DMS53 treated with DMSO at 0.1 percent for 48 hours (cell line): Measurements from ENCODE around the gene GPR31.

Source experiments
- DNase-seq: peaks from one replicate; lab custom pipeline; 2025; ENCODE audit not compliant: unreplicated experiment; lab: John Stamatoyannopoulos, UW

Gene GPR31

GRCh38 chr6:167140589-167141474 lies 16.9 kb downstream of the GPR31 start:
- DNase-seq: peak; percentile 73

GRCh38 chr6:167139761-167140160 lies 18.0 kb downstream of the GPR31 start:
- no peak for DNase-seq

DNA sequence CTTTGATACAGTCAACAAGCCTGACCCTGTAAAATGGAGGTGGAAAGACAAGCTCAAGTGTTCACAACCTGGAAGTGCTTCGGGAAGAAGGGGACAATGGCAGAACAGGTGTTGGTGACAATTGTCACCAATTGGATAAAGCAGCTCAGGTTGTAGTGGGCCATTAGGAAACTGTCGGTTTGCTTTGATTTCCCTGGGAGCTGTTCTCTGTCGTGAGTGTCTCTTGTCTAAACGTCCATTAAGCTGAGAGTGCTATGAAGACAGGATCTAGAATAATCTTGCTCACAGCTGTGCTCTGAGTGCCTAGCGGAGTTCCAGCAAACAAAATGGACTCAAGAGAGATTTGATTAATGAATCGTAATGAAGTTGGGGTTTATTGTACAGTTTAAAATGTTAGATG lies 19.9 kb downstream of the GPR31 start:
- DNase-seq: no peak

DNA sequence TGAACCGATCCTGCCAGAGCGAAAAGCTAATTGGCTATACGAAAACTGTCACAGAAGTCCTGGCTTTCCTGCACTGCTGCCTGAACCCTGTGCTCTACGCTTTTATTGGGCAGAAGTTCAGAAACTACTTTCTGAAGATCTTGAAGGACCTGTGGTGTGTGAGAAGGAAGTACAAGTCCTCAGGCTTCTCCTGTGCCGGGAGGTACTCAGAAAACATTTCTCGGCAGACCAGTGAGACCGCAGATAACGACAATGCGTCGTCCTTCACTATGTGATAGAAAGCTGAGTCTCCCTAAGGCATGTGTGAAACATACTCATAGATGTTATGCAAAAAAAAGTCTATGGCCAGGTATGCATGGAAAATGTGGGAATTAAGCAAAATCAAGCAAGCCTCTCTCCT lies 20.7 kb downstream of the GPR31 start:
- DNase-seq: no peak

DNA sequence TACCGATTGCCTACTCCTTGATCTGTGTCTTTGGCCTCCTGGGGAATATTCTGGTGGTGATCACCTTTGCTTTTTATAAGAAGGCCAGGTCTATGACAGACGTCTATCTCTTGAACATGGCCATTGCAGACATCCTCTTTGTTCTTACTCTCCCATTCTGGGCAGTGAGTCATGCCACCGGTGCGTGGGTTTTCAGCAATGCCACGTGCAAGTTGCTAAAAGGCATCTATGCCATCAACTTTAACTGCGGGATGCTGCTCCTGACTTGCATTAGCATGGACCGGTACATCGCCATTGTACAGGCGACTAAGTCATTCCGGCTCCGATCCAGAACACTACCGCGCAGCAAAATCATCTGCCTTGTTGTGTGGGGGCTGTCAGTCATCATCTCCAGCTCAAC lies 21.4 kb downstream of the GPR31 start:
- no peak for DNase-seq

GRCh38 chr6:167134448-167135328 lies 23.1 kb downstream of the GPR31 start:
- DNase-seq: no peak

GRCh38 chr6:167130712-167131684 lies 26.8 kb downstream of the GPR31 start:
- DNase-seq: peak; percentile 82

DNA sequence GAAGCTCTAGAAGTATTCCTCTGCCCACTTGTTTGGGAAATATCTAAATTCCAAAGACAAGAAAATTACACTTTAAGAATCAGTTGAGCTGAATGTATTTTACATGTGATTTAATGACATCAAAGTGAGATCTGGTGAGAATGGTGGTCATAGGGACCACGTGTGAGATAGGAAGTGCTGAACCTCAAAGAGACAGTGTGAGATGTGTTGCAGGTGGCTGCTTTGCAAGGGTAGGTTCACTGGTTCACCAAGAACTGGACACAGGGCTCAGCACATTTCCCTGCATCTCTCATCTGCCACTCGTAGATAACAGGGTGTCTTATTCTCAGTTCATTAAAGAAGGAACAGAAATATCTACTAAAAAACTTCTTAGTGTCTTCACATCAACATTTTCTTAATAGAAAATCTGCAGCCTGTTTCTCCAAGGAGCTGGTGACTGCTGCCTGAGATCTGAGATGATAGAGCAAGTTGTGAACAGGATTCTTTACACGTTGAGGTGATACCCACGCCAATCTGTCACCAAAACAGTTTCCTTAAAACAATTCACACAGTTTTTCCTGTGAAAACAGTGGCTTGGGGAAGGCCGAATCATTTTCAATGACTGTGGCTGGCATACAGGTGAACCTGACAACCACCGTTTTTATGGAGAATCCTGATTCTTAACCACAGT lies 27.6 kb downstream of the GPR31 start:
- DNase-seq: no peak

DNA sequence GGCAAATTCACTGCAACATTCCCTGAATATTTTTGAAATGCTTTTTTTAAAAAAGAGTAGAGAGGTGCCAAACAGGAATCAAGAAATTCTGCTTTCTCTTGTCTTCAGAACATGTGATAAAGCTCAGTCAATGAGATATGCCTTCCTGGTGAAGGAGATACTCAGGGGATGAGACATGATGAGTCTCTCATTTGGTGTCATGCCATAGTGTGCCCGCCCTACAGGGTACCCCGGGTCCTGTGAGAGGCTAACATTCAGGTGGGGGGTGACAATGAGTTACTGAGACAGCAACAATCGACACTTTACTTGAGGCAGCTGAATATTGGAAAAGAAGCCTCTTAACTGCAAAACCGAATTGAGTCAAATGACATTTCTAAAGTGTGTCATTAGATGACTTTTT lies 28.2 kb downstream of the GPR31 start:
- DNase-seq: no peak

DNA sequence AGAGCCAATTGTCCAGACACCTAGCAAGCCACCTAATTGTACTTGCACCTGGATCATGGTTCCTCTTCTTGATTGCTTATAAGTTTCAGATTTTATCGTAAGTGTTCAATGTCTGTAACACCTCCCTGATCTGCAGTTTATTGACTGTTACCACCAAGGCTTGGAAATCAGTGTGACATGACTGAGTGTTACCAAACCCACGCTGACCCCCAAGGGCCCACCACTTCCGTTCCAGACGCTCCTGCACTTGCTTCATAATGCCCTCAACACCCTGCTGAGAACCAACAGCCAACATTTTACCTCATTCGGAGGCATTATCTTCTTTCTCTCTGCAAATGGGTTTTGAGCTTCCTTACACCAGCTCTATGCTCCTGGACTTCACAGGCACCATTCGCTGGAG lies 28.6 kb downstream of the GPR31 start:
- no peak for DNase-seq

- no peak for DNase-seq
These were observed 29.8 kb downstream of the GPR31 start for GRCh38 chr6:167127785-167128531.

GRCh38 chr6:167125855-167126349 lies 31.9 kb downstream of the GPR31 start:
- no peak for DNase-seq

- no peak for DNase-seq
These were observed 32.4 kb downstream of the GPR31 start for GRCh38 chr6:167125410-167125809.

DNA sequence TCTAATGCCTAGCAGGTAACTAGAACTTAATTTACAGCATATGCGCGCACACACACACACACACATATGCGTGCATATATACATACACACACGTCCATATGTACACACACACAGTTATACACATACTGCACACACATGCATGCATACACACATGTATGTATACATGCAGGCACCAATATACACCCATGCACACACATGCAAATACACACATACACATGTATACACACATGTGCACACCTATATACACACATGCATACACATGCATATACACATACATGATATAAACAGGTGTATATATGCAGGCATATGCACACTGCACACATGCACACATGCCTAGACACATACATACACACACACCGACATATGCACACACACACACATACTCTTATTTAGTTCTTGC lies 33.0 kb downstream of the GPR31 start:
- DNase-seq: no peak

DNA sequence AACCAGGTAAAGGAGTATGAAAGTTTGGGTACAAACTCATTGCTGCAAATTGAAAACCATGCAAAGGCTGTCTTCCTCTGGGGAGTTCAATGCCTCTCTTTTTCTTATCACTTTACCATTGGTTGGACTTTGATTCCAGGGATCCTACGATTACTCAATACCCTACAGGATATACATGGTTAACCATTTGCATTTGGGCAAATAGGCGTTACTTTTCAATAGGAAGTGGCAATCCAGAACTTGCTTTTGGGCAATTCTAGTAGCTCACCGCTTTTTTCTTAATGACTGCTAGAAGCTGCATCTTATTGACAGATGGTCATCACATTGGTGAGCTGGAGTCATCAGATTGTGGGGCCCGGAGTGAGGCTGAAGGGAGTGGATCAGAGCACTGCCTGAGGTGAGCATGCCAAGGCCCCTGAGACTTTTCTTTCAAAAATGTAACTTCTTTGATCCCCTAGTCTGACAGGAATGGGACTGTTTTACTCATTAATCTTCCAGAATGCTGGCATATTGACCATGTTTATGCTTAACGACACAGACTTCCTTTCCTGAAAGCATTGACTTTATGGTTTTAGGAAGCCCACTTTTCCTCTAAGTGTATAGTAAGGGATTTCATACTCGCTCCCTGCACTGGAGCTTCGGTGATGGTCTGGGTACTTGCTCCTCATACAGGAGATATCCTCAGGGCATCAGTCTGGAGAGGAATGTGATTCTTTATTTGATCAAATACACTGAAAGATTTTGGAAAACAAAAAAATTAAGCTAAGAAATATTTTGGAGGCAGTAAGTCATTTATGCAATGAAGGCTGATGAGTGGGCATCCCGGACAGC lies 34.7 kb downstream of the GPR31 start, which contains the start of gene CCR6:
TSS of gene CCR6 (plus strand) at position 270 of the 831 bp plus-strand sequence. CDS start 13,039 bp downstream, outside the sequence.
- no peak for DNase-seq

GRCh38 chr6:167122041-167122826 lies 35.5 kb downstream of the GPR31 start:
- no peak for DNase-seq

DNA sequence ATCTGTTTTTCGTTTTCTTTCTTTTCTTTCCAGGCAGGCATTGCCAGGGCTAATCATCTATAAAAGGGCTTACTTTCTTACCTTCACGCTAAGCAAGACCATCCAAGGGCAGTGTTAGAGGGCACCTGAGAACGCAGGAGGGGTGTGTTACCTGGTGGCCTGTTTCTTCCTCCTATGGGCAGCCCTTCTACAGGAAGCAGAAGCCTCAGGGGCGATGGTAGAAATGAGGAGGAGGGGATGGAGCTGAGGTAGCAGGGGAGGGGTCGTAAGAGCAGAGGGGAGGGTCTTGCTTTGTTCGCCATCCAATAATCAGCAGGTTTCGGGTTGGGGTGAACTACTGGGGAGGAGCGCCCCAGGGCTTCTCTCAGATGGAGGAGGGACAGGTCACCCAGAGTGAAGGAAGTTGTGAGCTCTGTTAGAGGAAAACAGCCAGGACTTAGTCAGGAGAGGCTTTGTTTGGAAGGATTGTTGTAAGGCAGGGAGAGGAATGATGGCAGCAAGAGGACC lies 36.4 kb downstream of the GPR31 start:
- DNase-seq: no peak

DNA sequence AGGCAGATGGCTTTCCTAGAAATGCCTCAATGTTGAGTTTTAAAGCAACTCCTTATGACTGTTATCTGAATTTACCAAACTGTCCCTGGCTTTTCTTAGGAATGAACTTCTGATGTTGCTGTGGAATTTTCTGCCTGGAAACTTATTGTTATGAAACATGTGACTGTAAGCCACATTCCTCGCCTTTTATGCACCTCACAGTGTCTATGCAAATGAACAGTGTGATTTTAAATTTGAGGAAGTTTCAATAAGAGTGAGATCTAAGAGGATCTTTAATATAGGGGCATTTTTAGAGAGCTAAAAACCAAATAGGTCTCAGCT lies 37.2 kb downstream of the GPR31 start:
- no peak for DNase-seq
